ENCODE results near the gene THAP6. TPM values are rescaled to one million over a fixed set of nuclear protein-coding genes. Genes with fewer than 3 reads are reported as not detected.

Gene THAP6
- total and polyA plus RNA-seq, 4 donors, result 4.4 to 32.8 (median 13.0) TPM

Other genes with a start within 250 kb of the THAP6 start
- 10 to 100 TPM; 27.0 to 35.9 TPM for gene RCHY1, start 70 bp upstream of the THAP6 start, total RNA-seq
- gene RCHY1, start 70 bp upstream of the THAP6 start, polyA plus RNA-seq, result 10 to 100 TPM; 11.3 to 27.5 TPM
- not detected for gene ODAPH, start 41.6 kb downstream of the THAP6 start, total RNA-seq
- gene ODAPH, start 41.6 kb downstream of the THAP6 start, polyA plus RNA-seq, result under 1 TPM; 0.02 to 0.10 TPM
- 10 to 100 TPM; 16.0 to 16.3 TPM for gene CDKL2, start 116.1 kb downstream of the THAP6 start, total RNA-seq
- 1 to 10 TPM; 2.7 to 3.2 TPM for gene CDKL2, start 116.1 kb downstream of the THAP6 start, polyA plus RNA-seq
- gene G3BP2, start 158.9 kb downstream of the THAP6 start, total RNA-seq, result 100 to 1,000 TPM in 1 of 2 donors, 10 to 100 TPM in 1; 86.2 to 112 TPM
- 10 to 100 TPM; 16.1 to 51.4 TPM for gene G3BP2, start 158.9 kb downstream of the THAP6 start, polyA plus RNA-seq
- gene USO1, start 210.1 kb downstream of the THAP6 start, total RNA-seq, result 100 to 1,000 TPM in 1 of 2 donors, 10 to 100 TPM in 1; 54.3 to 102 TPM
- gene USO1, start 210.1 kb downstream of the THAP6 start, polyA plus RNA-seq, result 10 to 100 TPM; 29.0 to 35.8 TPM

Measured in lung (tissue), 4 donors.